ENCODE data around the gene ARL10. TPM values are rescaled to one million over a fixed set of nuclear protein-coding genes. Genes with fewer than 3 reads are reported as not detected.

ARL10 gene
- total RNA-seq, 1 experiment from 2014 or later: 1.1 TPM

GRCh38 chr5:176386491-176386890 is 21.2 kb downstream of the ARL10 start:
- CTCF ChIA-PET: interaction anchor here (1.1 to 1.6 kb wide), 2 partner anchors 30 to 149 kb away, joined by 3 to 5 read pairs; no protein-coding TSS in a partner anchor
- POLR2A ChIA-PET: interaction anchor here (0.9 to 6.7 kb wide), 6 partner anchors 11 to 150 kb away, joined by 3 to 110 read pairs (median 51); partner anchors contain the start of genes CLTB, KIAA1191 and RNF44
- peak overlapping the region; percentile 99 for H3K27ac Mint-ChIP-seq (ENCODE audit: low read depth, unreplicated experiment)

GRCh38 chr5:176387384-176387925 is 22.2 kb downstream of the ARL10 start:
- POLR2A ChIA-PET: interaction anchor here (0.7 to 6.7 kb wide), 12 partner anchors 10 to 260 kb away, joined by 3 to 110 read pairs (median 12); partner anchors contain the start of genes CLTB, FAF2, KIAA1191 and RNF44
- H3K36me3 Mint-ChIP-seq (ENCODE audit: insufficient read depth, unreplicated experiment): peaks cover 96% of the 10 kb centered on the region

More at GRCh38 chr5:176386491-176386890, 21.2 kb downstream of the ARL10 start:
- BruUV-seq (replicated peaks): no TSS peak
- H3K9me3 Mint-ChIP-seq (ENCODE audit: unreplicated experiment): no peaks in the 10 kb centered on the region
- H3K27me3 Mint-ChIP-seq (ENCODE audit: insufficient read depth, unreplicated experiment): no peaks in the 10 kb centered on the region
- peaks cover 22% of the 10 kb centered on the region for H3K4me1 Mint-ChIP-seq (ENCODE audit: insufficient read depth, unreplicated experiment)
- peaks cover 96% of the 10 kb centered on the region for H3K36me3 Mint-ChIP-seq (ENCODE audit: insufficient read depth, unreplicated experiment)
- no peak for TF ChIP-seq CTCF (IDR thresholded peaks at IDR 0.05; ENCODE audit: unreplicated experiment)
- intact Hi-C loops (cut with micrococcal nuclease): loop anchor here (10.0 kb wide), 1 partner anchor 572 kb away; no protein-coding TSS in a partner anchor
- no peak for DNase-seq (ENCODE audit: unreplicated experiment)
- H3K4me3 Mint-ChIP-seq (ENCODE audit: unreplicated experiment): peak overlapping the region; percentile 98

GRCh38 chr5:176388003-176388443 is 22.7 kb downstream of the ARL10 start:
- CTCF ChIA-PET: interaction anchor here (0.7 to 1.6 kb wide), 5 partner anchors 26 to 60 kb away, joined by 3 to 5 read pairs (median 4); partner anchors contain the start of genes FAF2 and KIAA1191

More at GRCh38 chr5:176387384-176387925, 22.2 kb downstream of the ARL10 start:
- BruUV-seq (replicated peaks): no TSS peak
- H3K4me3 Mint-ChIP-seq (ENCODE audit: unreplicated experiment): peak overlapping the region; percentile 98
- H3K4me1 Mint-ChIP-seq (ENCODE audit: insufficient read depth, unreplicated experiment): peaks cover 22% of the 10 kb centered on the region
- DNase-seq (ENCODE audit: unreplicated experiment): no peak
- H3K27me3 Mint-ChIP-seq (ENCODE audit: insufficient read depth, unreplicated experiment): no peaks in the 10 kb centered on the region
- peak overlapping the region; percentile 99 for H3K27ac Mint-ChIP-seq (ENCODE audit: low read depth, unreplicated experiment)
- CTCF ChIA-PET: interaction anchor here (0.6 to 1.4 kb wide), 2 partner anchors 26 to 658 kb away, joined by 3 to 4 read pairs; partner anchors contain the start of gene KIAA1191
- no peaks in the 10 kb centered on the region for H3K9me3 Mint-ChIP-seq (ENCODE audit: unreplicated experiment)
- intact Hi-C loops (cut with micrococcal nuclease): loop anchor here (10.0 kb wide), 1 partner anchor 573 kb away; no protein-coding TSS in a partner anchor
- no peak for TF ChIP-seq CTCF (IDR thresholded peaks at IDR 0.05; ENCODE audit: unreplicated experiment)

More at GRCh38 chr5:176388003-176388443, 22.7 kb downstream of the ARL10 start:
- peaks cover 22% of the 10 kb centered on the region for H3K4me1 Mint-ChIP-seq (ENCODE audit: insufficient read depth, unreplicated experiment)
- TSS peak; percentile 45 for BruUV-seq (replicated peaks)
- intact Hi-C loops (cut with micrococcal nuclease): loop anchor here (10.0 kb wide), 1 partner anchor 573 kb away; no protein-coding TSS in a partner anchor
- H3K27me3 Mint-ChIP-seq (ENCODE audit: insufficient read depth, unreplicated experiment): no peaks in the 10 kb centered on the region
- H3K27ac Mint-ChIP-seq (ENCODE audit: low read depth, unreplicated experiment): peak overlapping the region; percentile 99
- peak; percentile 35 for DNase-seq (ENCODE audit: unreplicated experiment)
- peak overlapping the region; percentile 98 for H3K4me3 Mint-ChIP-seq (ENCODE audit: unreplicated experiment)
- H3K9me3 Mint-ChIP-seq (ENCODE audit: unreplicated experiment): no peaks in the 10 kb centered on the region
- H3K36me3 Mint-ChIP-seq (ENCODE audit: insufficient read depth, unreplicated experiment): peaks cover 94% of the 10 kb centered on the region
- POLR2A ChIA-PET: interaction anchor here (0.6 to 6.7 kb wide), 19 partner anchors 8 to 1128 kb away, joined by 3 to 110 read pairs (median 5); partner anchors contain the start of genes CLTB, FAF2, KIAA1191 and RNF44
- no peak for TF ChIP-seq CTCF (IDR thresholded peaks at IDR 0.05; ENCODE audit: unreplicated experiment)

All from MCF 10A (cell line).